Measurements from ENCODE around the gene S100A16.
"Not testable (repeated sequence)": the region's sequence is repeated elsewhere in the genome, so short reads cannot be mapped to it uniquely, and the experiment has no call there.

Gene S100A16

DNA sequence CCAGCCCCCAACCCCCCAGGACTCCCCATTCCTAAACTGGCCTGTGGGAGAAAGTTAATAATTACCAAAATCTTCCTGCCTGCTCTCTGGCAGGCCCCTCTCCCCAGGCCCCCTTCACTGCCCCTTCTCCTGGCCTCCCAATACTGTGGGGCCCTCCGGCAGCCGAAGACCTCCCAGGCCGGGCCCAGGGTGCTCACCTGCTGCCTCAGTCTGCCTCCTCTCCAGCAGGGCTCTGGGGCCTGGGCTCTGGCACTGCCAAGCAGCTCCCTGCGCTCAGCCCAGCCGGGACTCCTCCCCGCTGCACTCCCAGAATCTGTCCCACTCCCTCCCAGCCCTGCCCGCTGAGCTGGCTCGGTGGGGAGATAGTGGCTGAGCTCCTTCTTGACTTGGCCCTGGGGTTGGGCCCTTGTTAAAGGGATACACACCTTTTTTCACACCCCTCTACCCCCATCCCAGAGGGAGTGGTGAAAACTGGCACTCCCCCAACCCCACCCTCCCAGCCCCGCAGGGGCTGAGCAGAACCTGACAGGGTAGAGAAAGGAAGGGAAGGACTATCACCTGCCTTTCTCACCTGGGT lies at the start of gene S100A16:
Gene S100A16, minus strand, starts transcription at position 383 of the 577 bp plus-strand sequence. CDS start 4,986 bp downstream, outside the sequence.
- DNase-seq = peak; percentile 65

GRCh38 chr1:153662269-153662668 lies 49.3 kb upstream of the S100A16 start:
- DNase-seq = no peak

DNA sequence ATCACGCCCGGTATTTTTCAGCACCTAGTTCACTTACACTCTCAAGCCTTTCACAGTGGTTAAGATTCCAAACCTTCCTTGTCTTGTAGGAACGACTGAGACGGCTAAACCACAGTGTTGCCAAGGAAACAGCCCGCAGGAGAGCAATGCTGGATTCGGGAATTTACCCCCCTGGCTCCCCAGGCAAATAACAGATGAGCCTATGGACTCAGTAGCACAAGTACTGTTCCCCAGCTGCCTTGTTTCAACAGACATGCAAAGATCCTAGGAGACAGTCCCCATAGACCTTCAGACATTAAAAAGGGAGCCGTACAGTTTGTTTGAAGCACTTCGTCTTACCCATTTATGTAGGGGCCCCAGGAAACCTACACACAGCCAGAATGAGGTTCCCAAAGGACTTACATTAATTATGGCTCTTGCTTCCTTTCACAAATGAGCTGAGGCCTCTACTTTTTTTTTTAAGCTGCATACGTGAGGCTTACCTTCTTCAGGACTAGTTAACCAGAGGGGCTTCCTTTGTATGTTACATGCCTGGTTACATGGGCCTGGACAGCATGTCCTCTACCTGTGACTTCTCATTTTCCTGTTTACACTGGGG lies 48.3 kb upstream of the S100A16 start:
- DNase-seq = peak; percentile 14

- no peak for DNase-seq
Observed at GRCh38 chr1:153659656-153660055, 46.7 kb upstream of the S100A16 start.

GRCh38 chr1:153659175-153659534 lies 46.2 kb upstream of the S100A16 start:
- DNase-seq = no peak

GRCh38 chr1:153658400-153659174 lies 45.6 kb upstream of the S100A16 start, which contains the start of gene SNAPIN:
SNAPIN (plus strand) TSS chr1:153658703; CDS start chr1:153658744, 41 bp downstream.
- DNase-seq = peak; percentile 87

DNA sequence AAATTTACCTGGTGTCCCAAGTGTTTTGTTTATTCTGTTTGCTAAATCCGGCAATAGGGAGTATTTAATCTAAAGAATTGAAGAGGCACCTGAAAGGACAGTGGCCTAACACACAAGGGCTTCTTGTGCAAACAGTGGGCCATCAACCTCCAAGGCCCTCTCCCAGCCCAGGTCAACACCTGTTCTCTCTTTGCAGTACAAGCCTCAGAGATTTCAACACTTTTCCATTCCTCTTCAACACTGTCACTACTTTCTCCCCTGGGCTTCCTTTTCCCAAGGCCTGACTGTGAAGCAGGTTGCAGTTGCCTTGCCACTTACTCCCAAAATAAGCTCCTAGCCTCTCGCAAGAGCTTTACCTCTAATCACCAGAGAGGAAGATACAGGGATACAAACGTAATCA lies 42.4 kb upstream of the S100A16 start:
- DNase-seq = no peak

GRCh38 chr1:153652805-153653500 lies 40.0 kb upstream of the S100A16 start:
- DNase-seq = peak; percentile 51

DNA sequence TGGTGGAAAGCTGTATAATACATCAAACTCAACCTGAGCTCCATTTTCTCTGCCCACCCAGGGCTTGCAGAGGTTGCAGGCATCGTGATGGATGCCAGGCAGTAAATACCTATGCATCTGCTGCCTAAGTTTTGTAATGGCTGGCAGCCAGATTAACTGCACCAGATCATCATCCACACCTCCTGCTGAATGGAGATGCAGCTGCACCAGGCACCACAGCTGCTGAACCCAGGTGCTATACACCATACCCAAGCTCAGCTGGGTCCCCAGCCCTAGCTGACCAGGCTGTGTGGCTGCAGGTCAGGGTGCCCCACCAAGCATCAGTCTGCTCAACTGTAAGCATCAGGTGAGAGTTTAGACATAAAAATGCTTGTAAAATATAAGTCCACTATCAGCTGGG lies 38.8 kb upstream of the S100A16 start:
- no peak for DNase-seq

DNA sequence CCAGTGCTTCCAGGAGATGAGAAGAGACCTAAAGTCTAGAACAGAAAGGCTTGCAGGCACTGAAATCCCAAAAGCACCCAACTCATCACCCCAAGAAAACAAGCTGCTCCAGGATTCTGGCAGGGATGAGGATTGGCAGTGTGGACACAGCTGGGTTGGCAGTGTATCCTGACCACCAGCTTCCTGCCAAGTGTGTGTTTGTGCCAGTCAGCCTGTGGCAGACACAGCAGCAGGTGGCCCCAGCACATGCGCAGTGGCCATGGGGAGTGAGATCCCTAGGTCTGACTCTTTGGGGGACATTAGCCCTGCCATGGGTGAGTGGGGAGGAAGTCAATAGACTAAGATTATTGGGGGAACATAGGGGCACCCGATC lies 36.9 kb upstream of the S100A16 start:
- DNase-seq = no peak

- no peak for DNase-seq
Observed at GRCh38 chr1:153649137-153649862, 36.4 kb upstream of the S100A16 start.

GRCh38 chr1:153648000-153648643 lies 35.2 kb upstream of the S100A16 start:
- no peak for DNase-seq

- DNase-seq = no peak
Observed at GRCh38 chr1:153647346-153647714, 34.4 kb upstream of the S100A16 start.

DNA sequence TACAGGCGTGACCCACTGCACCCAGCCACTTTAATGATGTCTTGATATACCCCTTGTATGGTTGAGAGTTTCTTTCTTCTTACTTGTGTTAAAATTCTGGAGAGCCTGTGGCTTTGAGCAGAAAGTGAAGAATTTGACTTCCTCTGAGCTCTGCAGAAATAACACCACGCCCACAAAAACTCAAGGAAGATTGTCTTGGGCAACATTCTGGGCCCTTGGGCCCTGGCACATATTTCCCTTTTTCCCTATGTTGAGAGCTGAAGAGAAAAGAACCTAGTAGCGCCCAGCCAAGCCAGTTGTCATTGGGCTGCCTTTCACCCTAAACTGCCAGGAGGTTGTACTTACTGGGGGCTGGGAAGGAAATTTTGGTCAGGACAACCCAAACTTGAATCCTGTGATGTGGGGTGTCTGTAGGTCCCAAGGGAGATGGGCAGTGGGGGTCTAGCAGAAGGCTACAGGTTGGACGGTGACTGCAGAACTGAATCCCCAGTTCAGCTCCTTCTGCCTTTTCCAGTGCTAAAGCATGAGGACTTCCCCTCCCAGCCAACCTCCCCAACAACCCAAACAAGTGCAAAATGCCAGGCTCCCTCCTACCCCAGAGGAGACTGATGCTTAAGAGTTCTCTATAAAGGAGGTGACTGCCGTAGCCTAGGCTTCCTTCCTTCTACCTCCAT lies 33.9 kb upstream of the S100A16 start:
- DNase-seq = no peak

GRCh38 chr1:153643816-153644215 lies 30.9 kb upstream of the S100A16 start:
- no peak for DNase-seq

DNA sequence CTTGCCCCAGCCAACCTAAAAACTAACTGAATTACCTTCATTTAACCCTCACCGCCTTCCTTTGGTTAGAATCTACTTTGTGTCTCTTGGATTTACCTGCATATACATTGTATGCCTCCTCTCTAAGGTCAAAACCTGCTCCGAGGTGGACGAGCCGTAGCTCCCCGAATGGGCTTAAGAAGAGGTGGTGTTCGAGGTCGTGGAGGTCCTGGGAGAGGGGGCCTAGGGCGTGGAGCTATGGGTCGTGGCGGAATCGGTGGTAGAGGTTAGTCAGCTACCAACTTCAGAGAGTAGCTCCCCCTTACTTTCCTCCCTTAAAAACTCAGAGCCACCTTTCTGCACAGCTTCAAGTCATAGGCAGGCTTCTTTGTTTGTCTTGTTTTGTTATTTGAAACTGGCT lies 30.2 kb upstream of the S100A16 start:
- no peak for DNase-seq

GRCh38 chr1:153642161-153642560 lies 29.2 kb upstream of the S100A16 start:
- no peak for DNase-seq

- no peak for DNase-seq
Observed at GRCh38 chr1:153640861-153641260, 27.9 kb upstream of the S100A16 start.

GRCh38 chr1:153640213-153640612 lies 27.3 kb upstream of the S100A16 start:
- DNase-seq = not testable (repeated sequence)

DNA sequence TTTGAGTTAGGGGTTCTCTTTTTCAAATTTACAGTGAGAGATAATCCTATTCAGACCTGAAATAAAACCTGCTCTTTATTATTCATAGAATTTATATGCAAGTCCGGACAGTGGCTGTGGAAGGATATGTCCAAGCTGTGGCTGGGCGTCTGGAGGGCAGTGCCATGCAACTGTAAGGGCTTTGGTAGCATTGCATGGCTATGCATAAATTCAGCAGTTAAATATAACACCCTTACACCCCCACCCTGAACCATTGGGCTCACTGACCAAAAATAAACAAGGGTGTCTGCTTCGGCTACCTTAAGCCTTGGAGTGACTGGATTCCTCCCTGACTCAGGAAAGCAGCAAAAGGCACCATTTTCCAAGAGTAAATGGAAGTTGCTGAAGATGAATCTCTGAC lies 26.3 kb upstream of the S100A16 start:
- no peak for DNase-seq

DNA sequence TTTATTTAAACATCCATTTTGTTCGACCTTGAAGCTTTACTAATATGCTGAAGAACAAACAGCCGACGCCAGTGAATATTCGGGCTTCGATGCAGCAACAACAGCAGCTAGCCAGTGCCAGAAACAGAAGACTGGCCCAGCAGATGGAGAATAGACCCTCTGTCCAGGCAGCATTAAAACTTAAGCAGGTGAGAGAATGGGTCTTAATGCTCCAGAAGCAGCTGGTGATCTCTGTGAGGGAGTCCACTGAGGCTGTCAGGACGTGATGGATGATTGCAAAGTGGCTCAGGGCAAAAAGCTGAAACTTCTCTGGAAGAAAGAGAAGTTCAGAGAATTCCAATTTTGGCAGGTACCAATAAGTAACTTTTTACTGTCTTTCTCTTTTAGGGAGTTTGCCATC lies 25.3 kb upstream of the S100A16 start:
- no peak for DNase-seq

GRCh38 chr1:153636312-153636711 lies 23.4 kb upstream of the S100A16 start:
- no peak for DNase-seq
